HuH-7 (cell line): ENCODE data around the gene OR2AG2.
"Not testable (repeated sequence)": the region's sequence is repeated elsewhere in the genome, so short reads cannot be mapped to it uniquely, and the experiment has no call there.

Experiments
- DNase-seq: peaks from one replicate; pipeline ENCODE4 v3.0.0; 2011; ENCODE audit warnings: low spot score

Gene OR2AG2, protein sequence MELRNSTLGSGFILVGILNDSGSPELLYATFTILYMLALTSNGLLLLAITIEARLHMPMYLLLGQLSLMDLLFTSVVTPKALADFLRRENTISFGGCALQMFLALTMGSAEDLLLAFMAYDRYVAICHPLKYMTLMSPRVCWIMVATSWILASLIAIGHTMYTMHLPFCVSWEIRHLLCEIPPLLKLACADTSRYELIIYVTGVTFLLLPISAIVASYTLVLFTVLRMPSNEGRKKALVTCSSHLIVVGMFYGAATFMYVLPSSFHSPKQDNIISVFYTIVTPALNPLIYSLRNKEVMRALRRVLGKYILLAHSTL

GRCh38 chr11:6771926-6772893 lies at the start of gene OR2AG2:
Gene OR2AG2 (minus strand): TSS chr11:6771976. CDS start chr11:6768957, 3,019 bp downstream.
- no peak for DNase-seq

DNA sequence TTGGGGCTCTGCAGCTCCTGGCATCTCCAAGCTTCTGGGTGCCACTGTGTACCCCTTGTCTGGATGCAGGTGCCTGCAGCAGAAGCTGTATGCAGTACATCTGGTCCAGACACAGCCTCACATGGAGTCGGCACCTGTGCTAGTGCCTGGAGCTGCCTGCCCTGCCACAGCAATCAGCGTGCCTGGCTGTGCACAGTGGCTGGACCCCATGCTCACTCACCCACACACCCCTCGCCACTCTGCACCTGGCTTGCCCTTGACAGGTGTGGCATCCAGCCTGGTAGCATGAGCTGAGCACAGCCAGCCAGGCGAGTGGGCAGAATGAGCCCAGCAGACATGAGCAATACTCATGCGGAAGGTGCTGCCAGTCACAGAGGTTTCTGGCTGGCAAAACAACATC lies 47.2 kb upstream of the OR2AG2 start:
- DNase-seq = no peak

DNA sequence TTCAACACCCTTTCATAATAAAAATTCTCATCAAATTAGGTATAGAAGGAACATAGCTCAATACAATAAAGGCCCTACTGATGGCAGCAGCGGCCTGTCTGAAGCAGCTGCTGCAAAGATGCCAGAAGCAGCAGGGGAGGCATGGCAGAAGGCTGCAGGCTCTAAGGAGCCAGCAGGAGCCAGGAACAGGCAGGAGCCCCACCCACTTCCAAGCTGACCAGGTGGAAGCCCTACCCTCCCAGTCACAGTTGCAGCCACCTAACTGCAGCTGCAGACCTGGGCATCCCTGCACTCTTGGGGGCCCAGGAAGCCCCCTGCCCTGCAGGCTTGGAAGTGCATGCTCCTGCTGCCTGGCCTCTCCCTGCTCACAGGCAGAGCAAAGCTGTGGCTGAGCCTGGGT lies 45.9 kb upstream of the OR2AG2 start:
- DNase-seq = no peak

DNA sequence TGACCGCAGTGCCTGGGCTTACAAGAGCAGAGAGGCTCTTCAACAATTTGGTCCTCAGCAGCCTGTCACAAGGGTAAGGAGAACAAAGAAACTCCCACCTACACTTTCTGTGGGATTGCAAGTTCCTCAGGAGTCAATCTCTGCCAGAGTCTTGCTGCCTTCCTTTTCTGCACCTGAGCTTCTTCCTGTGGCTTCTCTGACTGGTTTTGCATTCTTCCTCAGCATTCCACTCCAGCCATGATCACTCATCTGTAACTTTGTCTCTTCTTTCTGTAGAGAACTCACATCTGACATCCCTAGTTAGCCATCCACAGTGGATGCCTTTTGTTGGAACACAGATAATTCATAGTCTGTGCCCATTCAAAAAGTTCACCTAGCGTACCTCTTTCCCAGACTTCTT lies 41.9 kb upstream of the OR2AG2 start:
- no peak for DNase-seq

DNA sequence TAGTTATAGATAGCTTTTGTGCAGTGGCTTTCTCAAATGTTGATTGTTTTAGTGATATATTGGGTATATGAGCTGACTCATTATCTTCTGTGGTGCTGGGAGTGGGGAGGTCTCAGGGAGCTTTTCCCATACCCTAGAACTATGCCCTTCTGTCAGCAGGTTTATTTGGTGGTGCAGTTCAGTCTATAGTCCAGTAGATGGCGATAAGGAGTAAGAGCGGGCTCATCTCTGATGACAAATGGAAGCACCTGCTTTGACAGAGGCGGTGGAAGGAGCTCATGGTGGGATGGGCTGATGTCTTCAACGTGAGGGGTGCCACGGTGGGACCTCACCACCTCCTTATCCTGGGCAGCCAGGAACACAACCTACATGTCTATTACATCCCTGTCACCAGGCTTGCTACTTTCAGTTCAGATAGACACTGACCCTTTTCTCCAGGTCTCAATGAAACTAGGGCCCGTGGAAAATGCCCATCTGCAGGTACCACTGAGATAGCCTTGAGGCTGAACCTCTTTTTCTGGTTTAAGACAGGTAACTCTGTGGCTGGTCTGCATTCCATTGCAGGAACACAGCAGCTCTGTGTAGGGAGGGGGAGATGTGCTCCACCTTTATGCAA lies 40.7 kb upstream of the OR2AG2 start:
- DNase-seq = peak; percentile 55

DNA sequence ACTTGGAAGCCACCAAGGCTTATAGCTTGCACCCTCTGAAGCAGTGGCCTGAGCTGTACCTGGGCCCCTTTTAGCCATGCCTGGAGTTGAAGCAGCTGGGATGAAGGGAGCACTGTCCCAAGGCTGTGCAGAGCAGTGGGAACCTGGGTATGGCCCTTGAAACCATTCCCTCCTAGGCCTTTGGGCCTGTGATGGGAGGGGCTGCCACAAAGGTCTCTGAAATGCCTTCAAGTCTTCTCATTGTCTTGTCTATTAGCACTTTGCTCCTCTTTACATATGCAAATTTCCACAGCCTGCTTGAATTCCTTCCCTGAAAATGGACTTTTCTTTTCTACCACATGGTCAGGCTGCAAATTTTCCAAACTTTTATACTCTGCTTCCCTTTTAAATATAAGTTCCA lies 29.3 kb upstream of the OR2AG2 start:
- DNase-seq = not testable (repeated sequence)

- DNase-seq = no peak
These were observed 27.6 kb upstream of the OR2AG2 start, which contains the start of gene OR6A2 for GRCh38 chr11:6799402-6799801. Gene OR6A2 (minus strand): TSS chr11:6799689. CDS start chr11:6795708, 3,981 bp downstream.

DNA sequence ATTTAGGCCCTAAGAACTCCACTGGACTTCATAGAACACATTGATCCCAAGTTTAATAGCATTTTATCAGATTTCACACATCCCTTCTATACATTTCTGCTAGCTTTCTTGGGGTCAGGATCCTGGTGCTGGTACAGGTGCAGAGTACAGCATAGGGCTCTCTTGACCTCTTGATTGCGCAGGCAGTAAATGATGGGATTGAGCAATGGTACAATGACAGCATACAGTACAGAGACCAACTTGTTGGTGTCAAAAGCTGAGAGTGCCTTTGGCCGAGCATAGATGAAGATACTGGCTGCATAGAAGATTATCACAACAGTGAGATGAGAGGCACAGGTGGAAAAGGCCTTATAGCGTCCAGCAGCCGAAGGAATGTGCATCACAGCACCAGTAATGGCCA lies 22.9 kb upstream of the OR2AG2 start:
- peak; percentile 9 for DNase-seq

DNA sequence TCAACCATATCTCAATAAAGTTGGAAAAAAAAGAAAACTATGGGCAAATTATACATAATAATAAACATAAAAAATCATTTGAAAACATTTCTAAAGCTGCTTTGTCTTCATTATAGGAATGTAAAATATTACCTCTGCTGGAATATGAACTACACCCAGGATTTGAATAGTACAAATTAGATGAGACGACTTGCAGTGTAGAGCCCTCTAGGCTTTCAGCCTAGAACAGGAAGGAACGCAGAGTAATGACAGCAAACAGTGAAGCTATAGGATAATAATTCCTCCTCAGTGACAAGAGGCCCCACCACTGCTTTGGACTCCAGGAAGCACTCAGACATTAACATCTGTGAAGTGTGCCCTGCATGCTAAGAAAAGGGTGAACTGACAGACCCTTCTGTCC lies 18.8 kb upstream of the OR2AG2 start:
- DNase-seq = no peak

DNA sequence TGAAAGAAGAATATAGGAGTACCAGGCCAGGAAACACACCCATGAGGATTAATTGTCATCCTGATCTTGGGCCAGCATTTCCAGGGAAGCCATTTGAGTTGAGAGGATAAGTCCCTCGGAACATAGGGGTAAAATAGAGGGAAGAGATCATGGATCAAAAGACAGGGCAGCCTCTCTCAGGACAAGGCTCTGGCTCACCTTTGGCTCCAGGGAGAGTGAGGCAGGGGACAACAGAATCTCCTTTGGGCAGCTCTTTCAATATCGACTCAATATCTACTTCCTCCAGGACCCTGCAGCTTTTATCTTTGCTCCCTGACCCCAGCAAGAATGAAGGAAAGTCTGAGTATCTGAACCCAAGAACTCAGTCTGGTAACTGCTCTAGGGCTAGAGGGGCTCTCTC lies 10.9 kb upstream of the OR2AG2 start, which contains the start of gene OR2AG1:
OR2AG1 (plus strand) TSS at position 301 of the 400 bp plus-strand sequence. CDS start 2,018 bp downstream, outside the sequence.
- DNase-seq = no peak

- no peak for DNase-seq
These were observed 9.1 kb upstream of the OR2AG2 start for GRCh38 chr11:6780829-6781228.

GRCh38 chr11:6778518-6778917 lies 6.7 kb upstream of the OR2AG2 start:
- DNase-seq = no peak

GRCh38 chr11:6757373-6757967 lies 14.3 kb downstream of the OR2AG2 start:
- DNase-seq = peak; percentile 32

GRCh38 chr11:6755953-6756347 lies 15.8 kb downstream of the OR2AG2 start:
- DNase-seq = no peak

GRCh38 chr11:6755303-6755952 lies 16.3 kb downstream of the OR2AG2 start:
- peak; percentile 18 for DNase-seq

- no peak for DNase-seq
These were observed 24.6 kb downstream of the OR2AG2 start for GRCh38 chr11:6747097-6747668.

GRCh38 chr11:6746626-6747025 lies 25.1 kb downstream of the OR2AG2 start:
- no peak for DNase-seq

DNA sequence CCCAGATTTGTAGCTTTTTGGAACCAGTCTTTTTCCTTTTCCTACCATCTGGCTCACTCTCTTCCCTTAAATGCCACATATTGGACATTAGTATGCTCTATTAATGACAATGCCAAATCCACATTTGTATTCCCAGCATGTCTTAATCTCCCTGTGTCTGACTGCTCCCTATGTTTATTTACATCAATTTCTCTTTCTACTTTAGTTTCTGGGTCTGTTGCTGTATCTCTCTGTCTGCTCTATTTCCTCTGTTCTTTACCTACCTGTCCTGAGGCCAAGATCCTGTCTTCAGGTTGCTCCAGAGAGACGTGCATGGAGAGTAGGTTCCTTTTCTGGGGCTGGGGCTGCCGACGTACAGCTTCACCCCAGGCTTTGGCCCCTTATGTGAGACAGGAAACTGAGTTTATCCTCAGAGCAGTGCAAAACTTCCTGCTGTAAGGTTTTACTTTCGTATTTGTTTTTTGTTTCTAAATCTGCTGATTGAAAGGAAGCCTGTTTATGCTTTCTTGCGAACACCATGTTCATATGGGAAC lies 25.6 kb downstream of the OR2AG2 start:
- DNase-seq = no peak

DNA sequence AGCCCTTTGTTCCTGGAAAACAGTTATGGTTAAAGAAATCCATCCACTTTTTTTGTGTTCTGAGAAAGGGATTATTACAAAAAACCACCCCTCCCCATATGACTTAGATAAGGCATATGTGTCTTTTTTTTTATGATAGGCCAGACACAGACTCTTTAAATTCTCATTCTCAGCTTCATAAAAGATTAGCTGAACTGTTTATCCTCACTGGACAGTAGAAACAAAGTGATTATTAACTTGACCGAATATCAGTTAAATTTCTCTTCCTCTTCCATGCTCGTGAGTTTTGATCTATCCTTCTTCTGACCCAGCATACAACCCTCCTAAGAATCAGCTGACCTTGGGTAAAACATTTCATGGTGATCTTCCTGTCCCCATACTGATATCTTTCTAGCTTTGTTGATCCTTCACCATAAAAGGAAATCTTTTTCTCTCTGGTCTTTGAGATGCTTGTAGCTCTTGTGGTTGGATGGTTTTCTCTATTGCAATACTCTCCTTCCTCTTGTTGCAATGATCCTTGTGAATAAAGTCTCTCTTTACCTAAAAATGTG lies 26.2 kb downstream of the OR2AG2 start:
- DNase-seq = no peak

DNA sequence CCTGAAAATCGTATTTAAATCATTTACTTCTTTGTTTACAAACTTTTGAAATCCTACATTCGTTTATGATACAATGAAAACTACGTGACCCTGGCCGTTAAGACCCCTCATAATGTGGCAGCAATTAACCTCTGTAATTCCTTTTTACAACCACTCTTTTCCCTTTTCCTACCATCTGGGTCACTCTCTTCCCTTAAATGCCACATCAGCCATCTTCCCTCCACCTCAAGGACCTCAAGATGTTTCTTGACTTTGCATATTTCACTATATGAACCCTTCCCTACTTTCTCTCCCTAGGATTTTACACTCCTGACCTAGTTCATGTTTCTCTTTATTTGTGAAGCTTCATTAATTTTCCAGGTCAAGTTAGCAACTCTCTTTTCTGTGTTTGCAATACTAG lies 26.8 kb downstream of the OR2AG2 start:
- DNase-seq = no peak

DNA sequence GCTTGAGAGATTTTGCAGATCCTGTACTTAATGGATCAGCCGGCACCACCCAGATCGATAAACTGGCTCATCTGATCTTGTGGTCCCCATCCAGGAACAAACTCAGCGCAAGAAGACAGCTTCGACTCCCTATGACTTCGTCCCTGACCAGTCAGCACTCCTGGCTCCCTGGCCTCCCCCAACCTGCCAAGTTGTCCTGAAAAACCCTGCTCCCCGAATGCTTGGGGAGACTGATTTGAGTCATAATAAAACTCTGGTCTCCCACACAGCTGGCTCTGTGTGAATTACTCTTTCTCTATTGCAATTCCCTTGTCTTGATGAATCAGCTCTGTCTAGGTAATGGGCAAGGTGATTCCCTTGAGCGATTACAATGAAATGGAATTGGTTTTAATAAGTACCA lies 29.5 kb downstream of the OR2AG2 start:
- no peak for DNase-seq
